Activated CD4-positive, alpha-beta T cell treated with anti-CD3 and anti-CD28 coated beads for 24 hours (primary cell): ENCODE results near the gene LIMCH1.
"Not testable (repeated sequence)": the region's sequence is repeated elsewhere in the genome, so short reads cannot be mapped to it uniquely, and the experiment has no call there.

Experiments
- DNase-seq, 2 donors: peaks; one replicate each; pipeline ENCODE4 v3.0.0-alpha.2; 2020; ENCODE audit warnings: low read depth in 2 of 2

Gene LIMCH1, protein sequence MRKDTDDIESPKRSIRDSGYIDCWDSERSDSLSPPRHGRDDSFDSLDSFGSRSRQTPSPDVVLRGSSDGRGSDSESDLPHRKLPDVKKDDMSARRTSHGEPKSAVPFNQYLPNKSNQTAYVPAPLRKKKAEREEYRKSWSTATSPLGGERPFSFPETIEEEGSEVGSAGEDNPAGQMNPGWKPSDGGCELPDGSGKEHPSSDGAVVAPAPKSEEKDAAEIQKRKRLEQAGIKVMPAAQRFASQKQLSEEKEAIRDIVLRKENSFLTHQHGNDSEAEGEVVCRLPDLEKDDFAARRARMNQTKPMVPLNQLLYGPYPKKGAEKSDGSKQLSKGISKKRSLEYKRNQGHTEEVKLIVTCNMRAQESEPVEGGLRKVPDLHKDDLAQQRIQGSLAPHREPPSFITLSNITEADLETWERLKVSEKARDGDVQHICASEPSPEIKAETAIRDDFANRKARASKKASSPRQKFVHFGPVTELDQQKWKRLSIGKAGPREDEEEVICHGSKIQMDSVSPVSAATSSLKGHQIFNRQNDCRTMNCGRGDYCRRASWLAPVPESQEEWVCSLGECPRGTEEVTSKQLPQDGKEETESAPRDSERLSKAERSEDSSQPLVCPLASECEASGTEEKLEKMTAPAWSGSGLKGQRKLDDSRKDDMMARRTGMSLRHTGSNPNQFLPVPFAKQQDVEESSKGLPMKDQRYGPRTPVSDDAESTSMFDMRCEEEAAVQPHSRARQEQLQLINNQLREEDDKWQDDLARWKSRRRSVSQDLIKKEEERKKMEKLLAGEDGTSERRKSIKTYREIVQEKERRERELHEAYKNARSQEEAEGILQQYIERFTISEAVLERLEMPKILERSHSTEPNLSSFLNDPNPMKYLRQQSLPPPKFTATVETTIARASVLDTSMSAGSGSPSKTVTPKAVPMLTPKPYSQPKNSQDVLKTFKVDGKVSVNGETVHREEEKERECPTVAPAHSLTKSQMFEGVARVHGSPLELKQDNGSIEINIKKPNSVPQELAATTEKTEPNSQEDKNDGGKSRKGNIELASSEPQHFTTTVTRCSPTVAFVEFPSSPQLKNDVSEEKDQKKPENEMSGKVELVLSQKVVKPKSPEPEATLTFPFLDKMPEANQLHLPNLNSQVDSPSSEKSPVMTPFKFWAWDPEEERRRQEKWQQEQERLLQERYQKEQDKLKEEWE (N-terminal part only)

DNA sequence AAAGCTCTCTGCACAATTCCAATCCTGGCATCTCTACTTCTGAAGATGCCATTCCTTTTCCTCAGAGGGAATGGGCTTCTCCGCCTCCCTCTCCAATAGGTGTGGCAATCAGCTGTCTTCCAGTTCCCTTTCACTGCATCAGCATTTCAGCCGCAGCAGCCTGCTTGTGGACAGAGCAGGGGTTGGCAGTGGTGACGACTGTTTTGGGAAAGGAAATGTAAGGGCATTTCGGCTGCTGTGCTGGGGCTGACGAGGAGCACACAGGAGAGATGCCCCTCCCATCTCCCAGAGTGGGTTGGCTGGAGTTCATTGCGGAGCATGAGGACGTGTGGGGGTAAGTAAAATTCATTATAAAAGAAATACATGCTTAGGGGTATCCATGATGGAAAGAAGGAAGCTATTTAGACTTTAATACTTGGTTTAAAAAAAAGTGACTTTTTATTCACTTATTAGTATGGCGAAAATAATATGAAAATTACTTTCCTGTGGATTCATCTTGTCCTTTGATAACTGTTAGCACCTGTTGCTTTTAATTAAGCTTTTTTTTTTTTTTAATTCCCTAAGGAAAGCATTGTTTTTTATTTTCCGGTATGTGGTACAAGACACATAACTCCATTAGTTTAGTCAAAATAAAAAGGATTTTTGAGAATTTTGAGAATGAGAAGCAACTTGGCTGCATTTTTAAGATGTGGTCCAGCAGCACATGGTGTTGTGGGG, at the start of gene LIMCH1:
Gene LIMCH1, plus strand, starts transcription at position 141 of the 717 bp plus-strand sequence. CDS start 67,839 bp downstream, outside the sequence.
- no peak for DNase-seq

- DNase-seq = not testable (repeated sequence)
These were observed 46.8 kb upstream of the LIMCH1 start for GRCh38 chr4:41491081-41491576.

DNA sequence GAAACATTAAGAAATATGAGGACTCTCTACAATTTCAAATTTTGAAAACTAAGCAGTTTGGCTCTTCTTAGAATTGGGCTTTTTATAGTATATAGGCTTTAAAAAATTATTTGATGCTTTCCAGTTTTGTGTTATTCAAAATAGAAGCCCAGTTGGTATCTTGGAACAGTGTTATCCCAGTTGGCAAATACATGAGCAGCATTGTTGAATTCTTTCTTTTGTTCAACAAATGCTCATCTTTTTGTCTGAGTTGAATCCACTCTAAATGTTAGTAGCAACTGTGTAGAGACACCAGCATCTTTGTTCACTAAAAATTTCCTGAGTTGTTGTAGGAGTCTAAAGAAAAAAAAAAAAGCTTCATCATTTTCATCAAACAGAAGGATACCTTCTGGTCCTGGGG, 41.0 kb upstream of the LIMCH1 start:
- no peak for DNase-seq

DNA sequence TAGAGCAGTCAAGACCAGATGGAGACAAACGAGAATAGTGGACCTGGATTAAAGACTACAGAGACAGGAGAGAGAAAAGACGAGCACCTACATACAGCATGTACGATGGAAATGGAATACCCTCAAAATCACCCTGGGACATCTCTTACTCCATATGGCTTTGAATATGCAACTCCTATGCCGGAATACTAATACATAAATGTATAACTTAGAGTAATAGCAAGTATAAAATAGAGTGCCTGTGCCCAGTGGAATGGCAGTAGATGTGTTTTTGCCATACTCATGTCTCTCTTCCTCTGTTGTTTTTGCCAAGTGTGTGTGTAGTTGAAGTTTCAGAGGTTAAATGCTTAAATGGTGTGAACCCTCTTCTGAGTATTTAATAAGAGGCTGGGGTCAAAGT, 39.8 kb upstream of the LIMCH1 start:
- DNase-seq = no peak

- DNase-seq = no peak
These were observed 33.7 kb upstream of the LIMCH1 start for GRCh38 chr4:41504167-41504818.

- no peak for DNase-seq
These were observed 32.7 kb upstream of the LIMCH1 start for GRCh38 chr4:41505161-41505661.

- DNase-seq = no peak
These were observed 31.8 kb upstream of the LIMCH1 start for GRCh38 chr4:41506130-41506529.

GRCh38 chr4:41507291-41507947, 30.5 kb upstream of the LIMCH1 start:
- DNase-seq = no peak

DNA sequence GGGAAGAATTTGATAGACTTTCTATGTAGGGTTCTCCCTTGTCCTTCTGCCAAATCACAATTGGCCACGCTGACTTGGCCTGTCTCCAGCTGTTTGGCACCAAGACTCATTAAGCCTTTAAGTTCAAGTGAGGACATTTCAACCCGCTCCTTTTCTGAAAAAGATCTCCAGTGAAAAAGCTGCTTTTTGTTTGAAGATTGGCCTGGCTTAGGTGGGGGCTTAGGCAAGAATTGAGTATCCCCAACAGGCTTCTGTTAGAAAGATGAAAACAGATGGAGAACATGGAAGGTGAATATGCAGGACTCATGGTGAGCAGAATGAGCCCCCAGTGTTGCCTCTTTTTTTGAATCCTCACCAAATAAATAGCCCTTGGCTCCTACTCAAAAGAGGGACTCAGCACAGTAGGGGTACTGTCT, 28.5 kb upstream of the LIMCH1 start:
- no peak for DNase-seq

- no peak for DNase-seq
These were observed 27.8 kb upstream of the LIMCH1 start for GRCh38 chr4:41510179-41510578.

DNA sequence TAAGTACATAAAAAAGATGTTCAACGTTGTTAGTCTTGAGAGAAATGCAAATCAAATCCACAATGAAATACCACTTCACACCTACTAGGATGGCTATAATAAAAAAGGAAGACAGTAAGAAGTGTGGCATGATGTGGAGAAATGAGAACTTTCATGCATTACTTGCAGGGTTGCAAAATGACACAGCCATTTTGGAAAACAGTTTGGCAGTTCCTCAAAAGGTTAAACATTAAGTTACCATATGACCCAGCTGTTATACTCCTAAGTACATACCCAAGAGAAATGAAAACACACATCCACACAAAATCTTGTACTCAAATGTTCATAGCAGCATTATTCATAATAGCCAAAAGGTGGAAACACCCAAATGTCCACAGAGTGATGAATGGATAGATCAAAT, 25.8 kb upstream of the LIMCH1 start:
- DNase-seq = no peak

DNA sequence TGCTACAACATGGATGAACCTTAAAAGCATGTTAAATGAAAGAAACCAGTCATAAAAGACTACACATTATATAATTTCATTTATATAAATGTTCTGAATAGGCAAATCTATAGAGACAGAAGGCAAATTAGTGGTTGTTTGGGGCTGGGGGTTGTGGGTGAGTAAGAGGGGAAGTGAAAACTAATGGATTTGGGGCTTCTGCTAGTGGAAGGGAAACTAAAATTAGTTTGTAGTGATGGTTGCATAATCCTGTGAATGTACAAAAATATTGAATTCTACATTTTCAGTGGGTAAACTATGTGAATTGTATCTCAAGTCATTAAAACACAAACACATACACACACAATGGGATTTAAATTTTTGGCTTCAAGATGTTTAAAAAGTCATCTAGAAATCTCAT, 25.4 kb upstream of the LIMCH1 start:
- no peak for DNase-seq

DNA sequence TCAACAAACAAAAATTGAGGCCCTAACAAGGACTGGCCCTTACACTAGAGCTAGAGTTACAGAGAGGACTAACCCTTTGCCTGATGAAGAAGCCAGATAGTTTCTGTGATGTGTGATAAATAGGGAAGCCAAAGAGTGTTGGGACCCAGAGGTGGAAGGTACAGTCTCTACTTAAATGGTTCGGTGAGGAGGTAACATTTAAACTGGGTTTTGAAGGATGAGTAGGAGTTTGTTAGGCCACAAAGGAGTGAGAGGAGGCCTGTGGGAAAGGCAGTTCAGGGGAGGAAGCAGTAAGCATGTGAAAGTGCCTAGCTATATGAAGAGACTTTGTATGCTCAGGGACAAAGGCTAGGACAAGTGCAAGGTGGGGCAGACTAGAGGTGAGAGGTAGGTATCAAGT, 23.8 kb upstream of the LIMCH1 start:
- no peak for DNase-seq

- DNase-seq = no peak
These were observed 23.0 kb upstream of the LIMCH1 start for GRCh38 chr4:41514766-41515481.

DNA sequence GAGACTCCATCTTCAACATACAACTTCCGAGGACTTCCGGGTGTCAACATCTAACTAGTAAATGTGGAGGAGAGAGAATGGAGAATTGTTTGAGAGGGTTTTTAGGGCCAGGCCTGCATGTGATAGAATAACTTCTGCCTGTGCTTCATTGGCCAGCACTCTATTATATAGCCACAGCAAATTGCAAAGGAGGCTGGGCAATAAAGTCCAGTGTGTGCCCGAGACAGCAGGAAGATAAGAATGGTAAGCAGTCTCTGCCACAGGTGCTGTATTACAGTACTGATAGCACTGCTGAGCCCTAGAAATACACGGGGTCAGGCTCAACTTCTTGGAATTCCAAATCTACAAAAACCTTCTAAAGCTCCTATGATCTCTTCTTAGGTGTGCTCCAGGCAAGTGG, 20.8 kb upstream of the LIMCH1 start:
- DNase-seq = no peak

DNA sequence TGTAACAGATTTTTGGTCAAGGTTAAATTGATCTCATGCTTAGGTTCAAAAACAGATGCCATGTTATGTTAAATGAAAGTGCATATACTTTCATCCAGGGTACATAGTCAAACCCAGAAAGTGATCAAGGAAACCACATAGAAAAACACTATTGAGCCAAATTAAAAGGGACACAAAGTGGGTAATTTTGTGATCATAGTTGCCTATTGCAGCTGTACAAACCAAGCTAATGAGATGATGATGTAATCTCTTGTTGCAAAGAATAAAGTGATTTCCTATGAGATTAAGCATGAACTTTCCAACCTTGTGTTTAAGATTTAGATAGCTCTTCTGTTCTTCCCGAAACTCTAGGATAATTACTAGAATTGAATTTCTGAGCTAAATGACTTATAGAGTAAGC, 20.2 kb upstream of the LIMCH1 start:
- DNase-seq = no peak

GRCh38 chr4:41524425-41524824, 13.5 kb upstream of the LIMCH1 start:
- no peak for DNase-seq

DNA sequence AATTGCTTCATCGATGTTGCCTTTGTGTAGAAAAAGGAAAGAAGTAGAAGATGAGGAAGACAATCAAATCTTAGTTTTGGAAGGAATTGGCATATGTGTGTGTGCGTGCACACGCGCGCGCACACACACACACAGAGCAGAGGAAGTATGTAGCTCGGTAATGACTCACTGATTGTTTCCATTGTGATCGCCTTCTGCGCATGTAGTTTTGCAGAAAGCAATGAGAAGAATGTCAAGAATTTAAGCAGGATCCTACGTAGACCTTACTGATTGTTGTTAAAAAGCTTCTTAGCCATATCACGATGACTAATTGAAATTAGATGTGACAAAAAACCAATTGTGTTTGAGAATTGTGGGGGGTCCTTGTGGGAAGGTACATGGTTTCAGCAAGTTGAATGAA, 12.8 kb upstream of the LIMCH1 start:
- DNase-seq = no peak

DNA sequence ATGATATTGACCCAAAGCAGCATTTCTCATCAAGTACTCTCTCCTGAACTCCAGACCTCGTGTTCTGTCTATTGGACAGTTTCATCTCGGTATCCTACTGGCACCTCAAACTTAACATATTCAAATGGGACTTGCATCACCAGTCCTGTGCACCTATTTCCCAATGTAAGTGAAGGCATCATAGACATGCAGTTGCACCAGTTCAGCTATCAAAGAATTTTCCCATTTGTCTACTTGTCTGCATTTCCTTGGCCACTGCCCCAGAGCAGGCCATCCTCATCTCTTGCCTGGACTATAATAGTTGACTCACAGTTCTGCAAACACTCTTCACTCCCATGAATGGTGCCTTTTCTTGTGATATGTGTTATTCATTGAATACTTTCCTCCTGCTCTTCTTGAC, 11.3 kb upstream of the LIMCH1 start:
- DNase-seq = no peak
